Measurements from ENCODE around the gene WDR54.
"Not testable (repeated sequence)": the region's sequence is repeated elsewhere in the genome, so short reads cannot be mapped to it uniquely, and the experiment has no call there.

WDR54 gene

GRCh38 chr2:74457129-74457548, 35.6 kb downstream of the WDR54 start:
- DNase-seq (ENCODE audit: low read depth), result no peak

GRCh38 chr2:74457549-74458131, 36.1 kb downstream of the WDR54 start:
- DNase-seq (ENCODE audit: low read depth), result peak; percentile 81

- DNase-seq (ENCODE audit: low read depth), result peak; percentile 96
Observed at GRCh38 chr2:74458132-74458937, 36.8 kb downstream of the WDR54 start, which contains the start of gene WBP1. WBP1 (plus strand) TSS chr2:74458438; CDS start chr2:74458603, 165 bp downstream.

GRCh38 chr2:74458938-74459363, 37.4 kb downstream of the WDR54 start:
- no peak for DNase-seq (ENCODE audit: low read depth)

GRCh38 chr2:74459503-74460118, 38.1 kb downstream of the WDR54 start:
- not testable (repeated sequence) for DNase-seq (ENCODE audit: low read depth)

GRCh38 chr2:74460187-74460586, 38.7 kb downstream of the WDR54 start:
- DNase-seq (ENCODE audit: low read depth), result not testable (repeated sequence)

- DNase-seq (ENCODE audit: low read depth), result no peak
Observed at GRCh38 chr2:74461187-74462053, 39.9 kb downstream of the WDR54 start.

GRCh38 chr2:74462054-74462785, 40.7 kb downstream of the WDR54 start:
- no peak for DNase-seq (ENCODE audit: low read depth)

- no peak for DNase-seq (ENCODE audit: low read depth)
Observed at GRCh38 chr2:74462786-74463105, 41.2 kb downstream of the WDR54 start.

- no peak for DNase-seq (ENCODE audit: low read depth)
Observed at GRCh38 chr2:74464406-74464805, 42.9 kb downstream of the WDR54 start.

- DNase-seq (ENCODE audit: low read depth), result not testable (repeated sequence)
Observed at GRCh38 chr2:74470742-74471141, 49.2 kb downstream of the WDR54 start.

- no peak for DNase-seq (ENCODE audit: low read depth)
Observed at GRCh38 chr2:74471332-74472065, 50.0 kb downstream of the WDR54 start.

GRCh38 chr2:74472086-74472944, 50.8 kb downstream of the WDR54 start, which contains the start of gene MRPL53:
MRPL53 (minus strand) TSS chr2:74472680; CDS start chr2:74472660, 20 bp downstream.
- peak; percentile 92 for DNase-seq (ENCODE audit: low read depth)

GRCh38 chr2:74472945-74473258, 51.4 kb downstream of the WDR54 start:
- DNase-seq (ENCODE audit: low read depth), result no peak

- no peak for DNase-seq (ENCODE audit: low read depth)
Observed at GRCh38 chr2:74474481-74474880, 53.0 kb downstream of the WDR54 start.

GRCh38 chr2:74474899-74475298, 53.4 kb downstream of the WDR54 start:
- DNase-seq (ENCODE audit: low read depth), result no peak

Measured in activated T-cell treated with anti-CD3 and anti-CD28 coated beads for 48 hours (primary cell).